Measurements from ENCODE around the gene NSG1.

NSG1 gene

DNA sequence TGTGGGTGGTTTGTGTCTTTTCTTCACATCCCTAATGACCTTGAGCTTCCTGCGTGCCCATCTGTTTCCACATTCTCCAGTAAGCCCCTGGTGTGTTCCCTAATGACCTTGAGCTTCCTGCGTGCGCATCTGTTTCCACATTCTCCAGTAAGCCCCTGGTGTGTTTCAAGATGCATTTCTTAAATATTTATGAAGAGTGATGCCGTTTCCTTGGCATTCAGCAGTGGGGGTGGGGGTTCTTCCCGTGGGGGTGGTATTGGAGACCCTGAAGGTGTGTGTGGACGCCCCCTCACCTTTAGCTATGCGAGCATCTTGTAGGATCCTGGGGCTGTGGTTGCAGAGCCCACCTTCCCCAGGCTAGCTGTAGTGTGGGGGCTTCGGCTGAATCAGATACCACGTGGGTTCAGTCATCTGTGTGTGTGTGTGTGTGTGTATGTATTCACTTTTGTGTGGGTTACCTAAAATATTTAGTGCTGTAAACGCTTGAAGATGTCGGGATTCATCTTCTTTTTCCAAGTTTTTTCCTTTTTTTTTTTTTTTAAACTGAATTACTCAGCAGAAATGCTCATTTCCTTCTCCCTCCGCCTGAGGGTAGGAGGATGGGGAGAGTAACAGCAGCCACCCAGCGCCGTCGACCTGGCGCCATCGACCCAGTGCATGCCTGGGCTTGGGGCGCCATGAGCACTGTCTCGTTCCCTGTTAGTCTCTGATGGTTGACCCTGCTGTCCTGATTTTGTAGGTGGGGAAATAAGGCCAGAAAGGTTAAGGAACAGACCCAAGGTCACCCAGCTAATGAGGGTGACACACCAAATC lies 9.9 kb downstream of the NSG1 start:
- DNase-seq = no peak

DNA sequence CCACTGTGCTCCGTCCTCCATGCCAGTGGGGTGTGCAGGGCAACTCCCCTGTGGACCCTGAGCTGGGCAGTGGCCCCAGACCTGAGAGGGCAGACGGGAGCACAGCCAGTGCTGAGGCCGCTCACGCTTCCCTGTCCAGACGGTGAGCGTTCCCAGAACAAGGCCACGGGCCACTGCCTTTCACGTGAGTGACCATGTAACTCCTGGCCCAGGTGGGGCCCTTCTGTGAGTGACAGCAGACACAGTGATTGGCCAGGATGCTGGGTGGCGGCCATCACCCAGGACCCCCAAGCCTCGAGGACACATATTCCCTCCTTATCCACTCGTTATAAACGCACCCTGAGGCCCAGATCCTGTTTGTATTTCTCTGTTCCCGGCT lies 10.5 kb downstream of the NSG1 start:
- no peak for DNase-seq

DNA sequence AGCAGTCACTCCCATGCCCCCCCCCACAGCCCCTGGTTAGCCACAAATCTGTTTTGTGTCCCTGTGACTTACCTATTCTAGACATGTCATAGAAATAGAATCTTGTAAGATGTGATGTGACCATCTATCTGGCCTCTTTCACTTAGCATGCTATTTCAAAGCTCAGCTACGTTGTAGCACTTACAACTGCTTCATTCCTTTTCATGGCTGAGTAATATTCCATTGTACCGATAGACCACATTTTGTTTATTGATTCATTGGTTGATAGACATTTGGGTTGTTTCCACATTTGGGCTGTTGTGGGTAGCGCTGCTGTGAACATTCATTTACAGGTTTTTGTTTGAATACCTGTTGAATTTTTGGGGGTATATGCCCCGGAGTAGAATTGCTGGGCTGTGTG lies 11.5 kb downstream of the NSG1 start:
- DNase-seq = no peak

DNA sequence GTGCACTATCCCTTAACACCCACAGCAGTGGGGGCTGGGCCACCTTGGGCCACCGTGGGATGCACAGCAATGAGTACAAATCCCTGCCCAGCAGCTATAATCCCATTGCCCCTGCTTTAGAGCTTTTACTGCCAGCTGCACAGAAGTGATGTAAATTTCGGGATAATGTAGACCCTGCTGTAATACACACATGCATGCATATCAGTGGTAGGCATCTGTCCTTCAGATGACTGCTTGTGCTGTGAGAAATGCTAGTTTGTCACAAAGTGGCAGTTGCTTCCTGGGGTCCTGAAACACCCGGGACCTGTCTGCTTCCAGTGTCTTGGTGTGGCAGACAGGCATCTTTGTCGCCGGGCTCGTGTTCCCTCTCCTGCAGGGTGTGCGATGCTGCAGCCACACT lies 14.1 kb downstream of the NSG1 start:
- no peak for DNase-seq

DNA sequence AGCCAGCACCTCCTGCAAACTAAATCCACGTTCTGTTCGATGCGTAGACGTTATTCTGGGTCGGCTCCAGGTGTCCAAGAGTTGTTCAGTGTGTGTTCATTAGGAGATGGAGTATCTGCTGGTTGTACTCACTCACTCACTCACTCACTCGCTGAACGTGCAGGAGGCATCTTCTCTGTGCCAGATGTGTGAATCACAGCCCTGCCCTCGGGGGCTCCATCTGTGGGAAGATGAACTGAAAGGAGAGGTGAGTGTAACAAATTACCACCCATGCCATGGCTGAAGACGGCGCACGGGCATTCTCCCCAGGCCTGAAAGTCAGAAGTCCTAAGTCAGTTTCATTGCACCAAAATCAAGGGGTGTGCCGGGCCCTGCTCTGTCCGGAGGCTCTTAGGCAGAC lies 16.1 kb downstream of the NSG1 start:
- no peak for DNase-seq

DNA sequence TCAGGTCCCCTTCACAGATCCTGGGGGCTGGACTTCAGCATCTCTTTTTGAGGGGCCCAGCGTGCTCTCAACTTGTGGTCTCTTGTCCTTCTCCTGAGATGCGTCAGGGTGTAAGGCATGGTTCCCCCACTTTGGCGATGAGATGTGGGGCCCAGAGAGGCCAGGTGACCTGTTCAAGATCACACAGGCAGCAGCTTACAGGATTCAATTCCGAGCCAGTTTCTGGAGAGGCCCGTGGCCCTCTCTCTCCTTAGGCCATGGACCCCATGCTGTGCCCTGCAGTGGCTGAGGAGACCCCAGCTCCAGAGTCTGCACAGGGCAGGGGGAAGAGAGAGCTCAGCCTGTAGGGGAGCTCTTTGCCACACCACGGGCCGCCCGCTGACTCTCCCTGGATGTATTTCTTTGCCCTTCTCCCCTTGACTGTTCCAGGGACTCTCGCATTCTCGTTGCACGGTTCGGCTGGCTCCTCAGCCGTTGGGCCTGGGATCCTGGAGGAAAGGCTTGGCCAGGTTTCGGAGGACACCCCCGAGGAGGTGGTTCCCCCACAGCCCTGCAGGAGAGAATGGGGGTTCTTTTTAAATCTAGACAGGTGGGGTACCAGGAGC lies 18.6 kb downstream of the NSG1 start:
- no peak for DNase-seq

DNA sequence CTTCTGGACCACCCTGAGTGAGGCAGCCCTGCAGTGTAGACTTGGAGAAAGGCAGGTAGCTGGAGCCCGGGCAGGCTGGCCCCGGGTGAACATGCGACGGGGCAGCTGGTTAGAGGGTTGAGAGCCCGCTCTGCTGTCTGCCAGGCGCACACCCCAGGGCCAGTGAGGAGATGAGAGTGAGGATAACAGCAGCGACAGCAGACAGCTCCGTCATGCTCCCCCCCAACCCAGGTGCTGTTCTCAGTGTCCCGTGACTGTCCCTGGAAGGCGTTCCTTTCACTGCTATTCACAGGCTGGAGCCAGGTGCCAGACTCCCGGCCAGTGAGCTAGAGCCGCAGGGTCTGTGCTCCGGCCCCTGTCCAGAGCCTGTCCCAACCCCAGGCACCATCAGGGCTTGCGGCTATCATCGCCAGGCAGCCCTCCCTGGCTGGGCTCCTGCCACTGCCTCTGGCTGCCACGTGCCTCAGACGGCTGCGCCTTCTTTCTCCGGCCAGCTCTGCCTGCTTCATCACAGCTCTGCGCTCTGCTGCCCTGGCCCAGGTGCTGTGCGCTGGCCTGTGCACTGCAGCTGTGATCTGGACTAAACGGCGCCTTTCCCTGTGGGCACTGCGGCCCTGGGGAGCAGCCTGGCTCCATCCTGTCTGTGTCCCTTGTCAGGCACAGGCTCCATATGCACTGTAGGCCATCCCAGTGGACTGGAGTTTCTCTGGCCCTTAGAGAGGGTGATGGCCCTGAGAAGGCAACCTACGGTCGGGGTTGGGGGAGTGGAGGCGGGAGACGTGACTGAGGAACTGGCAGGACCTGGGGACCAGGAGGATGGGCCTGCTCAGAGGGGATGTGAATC lies 19.8 kb downstream of the NSG1 start:
- no peak for DNase-seq

DNA sequence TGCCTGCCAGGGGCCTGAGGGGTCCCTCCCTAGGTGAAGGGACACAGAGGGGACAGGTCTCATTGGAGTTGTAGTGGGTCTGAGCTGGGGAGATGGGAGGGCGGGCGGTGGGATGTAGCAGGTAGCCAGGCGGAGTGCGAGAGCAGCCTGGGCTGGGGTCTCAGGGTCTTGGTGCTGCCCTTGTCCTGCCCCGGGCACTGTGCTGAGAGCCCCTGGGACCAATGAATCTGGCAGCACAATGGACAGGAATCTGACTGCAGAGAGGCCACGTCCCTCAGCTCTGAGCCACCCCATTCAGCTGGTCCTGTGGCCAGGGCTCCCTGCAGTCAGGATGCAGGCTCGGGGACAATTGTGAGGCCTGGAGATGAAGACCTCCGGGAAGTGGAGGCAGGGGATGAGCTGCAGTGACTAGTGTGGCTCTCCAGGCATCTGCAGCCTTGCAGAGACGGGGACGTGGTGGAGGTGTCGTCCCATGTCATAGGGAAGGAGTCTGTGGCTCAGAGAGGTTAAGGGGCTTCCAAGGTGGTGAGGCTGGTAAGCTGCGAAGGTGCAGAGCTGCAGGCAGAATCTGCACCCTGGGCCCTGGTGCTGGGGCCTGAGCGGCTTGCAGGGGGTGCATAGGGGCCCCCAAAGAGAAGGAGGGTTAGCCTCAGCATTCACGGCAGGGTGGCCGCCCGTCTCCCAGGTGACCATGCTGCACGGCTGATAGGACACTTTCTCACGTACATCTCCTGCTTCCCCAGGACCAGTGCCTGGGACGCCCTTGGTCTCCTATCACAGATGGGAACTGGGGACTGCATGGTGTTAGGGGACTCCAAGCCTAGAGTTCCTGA lies 20.6 kb downstream of the NSG1 start:
- no peak for DNase-seq

DNA sequence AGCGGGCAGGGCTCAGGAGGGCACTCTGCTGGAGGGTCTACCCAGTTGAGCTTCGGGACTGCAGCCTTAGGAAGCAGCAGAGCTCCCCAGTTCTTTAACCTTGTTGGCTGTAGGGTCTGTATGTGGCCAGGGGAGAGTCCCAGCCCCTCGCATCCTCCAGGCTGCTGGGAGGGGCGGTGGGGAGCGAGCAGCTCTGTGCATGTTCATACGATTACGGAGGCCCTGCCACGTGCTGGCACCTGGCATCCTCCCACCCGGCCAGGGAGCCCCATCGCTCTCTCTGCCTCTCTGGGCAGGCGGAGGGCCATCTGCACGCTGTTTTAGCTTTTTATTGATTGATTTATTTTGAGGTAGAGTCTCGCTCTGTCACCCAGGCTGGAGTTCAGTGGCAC lies 21.2 kb downstream of the NSG1 start:
- no peak for DNase-seq

DNA sequence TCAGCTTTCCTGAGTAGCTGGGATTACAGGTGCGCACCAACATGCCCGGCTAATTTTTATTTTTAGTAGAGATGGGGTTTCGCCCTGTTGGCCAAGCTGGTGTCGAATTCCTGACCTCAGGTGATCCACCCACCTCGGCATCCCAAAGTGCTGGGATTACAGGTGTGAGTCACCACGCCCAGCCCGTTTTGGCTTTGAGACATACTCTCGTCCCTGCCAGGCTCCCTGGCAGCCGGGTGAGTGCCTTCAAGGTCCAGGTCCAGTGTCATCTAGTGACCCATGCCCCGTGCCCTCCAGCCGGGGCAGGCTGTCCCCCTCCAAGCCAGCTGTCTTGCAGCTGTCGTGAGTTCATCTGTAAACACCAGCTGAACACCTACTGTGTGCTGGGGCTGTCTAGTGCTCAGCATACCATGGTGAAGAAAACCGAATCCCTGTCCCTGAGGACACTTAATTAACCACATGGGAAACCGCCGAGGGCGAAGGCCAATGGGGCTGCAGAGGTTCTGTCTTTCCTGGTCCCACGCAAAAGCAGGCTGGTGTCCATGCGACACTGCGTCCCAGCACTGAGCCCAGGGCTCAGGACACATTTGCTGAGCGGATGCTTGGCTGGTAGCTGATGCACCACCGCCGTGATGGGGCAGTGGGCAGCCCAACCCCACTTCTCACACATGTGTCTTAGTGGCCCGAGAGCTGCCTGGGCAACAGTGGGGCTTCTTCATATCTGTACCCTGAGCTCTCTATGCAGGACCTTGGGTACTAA lies 21.9 kb downstream of the NSG1 start:
- no peak for DNase-seq

DNA sequence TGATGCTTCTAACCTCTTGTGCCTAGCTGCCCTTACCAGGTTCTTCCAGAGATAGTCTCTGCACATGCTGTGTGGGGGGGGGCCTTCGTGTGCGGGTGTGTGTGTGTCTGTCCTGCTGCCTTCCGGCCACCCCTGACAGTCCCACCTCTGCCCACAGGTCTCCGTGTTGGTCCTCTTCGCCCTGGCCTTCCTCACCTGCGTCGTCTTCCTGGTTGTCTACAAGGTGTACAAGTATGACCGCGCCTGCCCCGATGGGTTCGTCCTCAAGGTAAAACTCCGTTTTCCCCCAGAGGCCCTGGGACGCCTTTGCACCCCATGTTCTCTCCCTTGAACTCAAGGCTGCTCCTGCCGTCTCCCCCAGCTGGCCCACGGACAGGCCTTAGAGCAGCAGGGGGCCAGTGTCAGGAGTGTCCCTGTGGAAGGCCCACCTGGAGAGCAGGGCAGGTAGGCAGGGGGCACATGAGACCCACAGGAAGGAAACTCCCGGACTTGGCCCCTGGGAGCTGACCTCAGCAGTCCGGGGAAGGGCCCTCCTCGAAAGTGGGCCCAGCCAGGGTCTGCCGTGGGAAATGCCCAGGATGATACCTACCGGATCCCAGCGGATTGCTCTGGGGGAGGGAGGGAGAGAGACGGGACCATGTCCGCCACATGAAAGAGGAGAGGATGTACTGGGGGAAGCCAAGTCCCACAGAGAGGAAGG lies 22.7 kb downstream of the NSG1 start:
- no peak for DNase-seq

DNA sequence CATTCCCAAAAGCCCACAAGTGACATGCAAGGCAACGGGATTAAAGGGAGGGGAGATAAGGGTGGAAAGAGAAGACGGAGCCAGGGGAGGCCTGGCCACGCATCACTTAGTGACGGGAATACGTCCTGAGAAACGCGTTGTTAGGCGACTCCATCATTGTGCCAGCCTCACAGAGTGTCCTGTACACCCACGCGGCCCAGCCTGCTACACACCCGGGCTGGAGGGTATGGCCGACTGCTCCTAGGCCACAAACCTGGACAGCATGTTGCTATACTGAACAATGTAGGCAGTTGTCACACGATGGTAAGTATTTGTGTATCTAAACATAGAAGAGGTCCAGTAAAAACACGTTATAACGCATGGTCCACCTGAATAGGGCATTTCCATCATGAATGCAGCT lies 23.4 kb downstream of the NSG1 start:
- DNase-seq = no peak

DNA sequence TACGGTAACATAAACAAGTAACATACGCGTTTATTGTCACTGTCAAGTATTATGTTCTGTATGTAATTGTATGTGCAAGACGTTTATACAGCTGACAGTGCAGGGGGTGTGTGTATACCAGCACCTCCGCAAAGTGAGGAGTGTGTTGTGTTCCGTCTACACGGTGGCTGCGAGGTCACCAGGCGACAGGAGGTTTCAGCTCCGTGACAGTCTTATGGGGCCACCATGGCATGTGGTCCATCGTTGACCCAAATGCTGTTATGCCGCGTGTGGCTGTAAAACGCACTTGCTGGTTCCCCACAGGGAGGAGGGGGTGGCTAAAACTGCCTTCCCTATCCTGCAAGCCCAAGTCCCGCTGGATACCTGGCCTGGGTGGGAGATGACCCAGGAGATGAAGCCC lies 25.0 kb downstream of the NSG1 start:
- no peak for DNase-seq

DNA sequence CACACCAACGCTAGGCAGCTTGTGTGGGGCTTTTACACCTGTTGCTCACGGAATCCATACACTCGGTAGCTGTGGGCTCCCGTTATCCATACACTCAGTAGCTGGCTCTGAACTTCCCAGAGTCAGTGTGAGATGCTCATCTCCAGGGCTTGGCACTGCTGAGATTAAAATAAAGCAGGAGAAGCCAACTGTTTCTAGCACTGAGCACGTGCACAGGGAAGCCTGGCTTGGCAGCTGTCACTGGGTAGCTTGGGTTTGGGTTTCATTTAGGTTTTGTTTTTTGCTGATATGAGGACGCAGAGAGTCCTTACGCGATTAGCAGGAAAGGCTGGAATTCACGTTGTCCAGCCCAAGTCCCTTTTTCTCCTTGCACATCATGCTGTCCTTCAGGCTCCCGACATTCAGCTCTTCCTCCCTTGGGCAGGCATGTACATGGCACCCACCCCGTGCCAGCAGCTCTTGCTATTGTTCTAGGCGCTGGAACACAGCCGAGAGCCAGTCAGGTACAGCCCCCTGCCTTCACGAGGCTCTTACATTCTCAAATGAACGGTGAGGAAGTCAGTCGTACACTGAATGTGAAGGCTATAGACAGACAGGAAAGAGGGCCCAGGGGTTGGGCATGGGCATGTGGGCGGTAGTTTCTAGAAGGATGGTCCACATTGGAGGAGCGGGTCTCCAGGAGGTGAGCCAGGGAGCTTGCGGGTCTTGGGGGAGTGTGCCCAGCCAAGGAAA lies 25.9 kb downstream of the NSG1 start:
- DNase-seq = no peak

DNA sequence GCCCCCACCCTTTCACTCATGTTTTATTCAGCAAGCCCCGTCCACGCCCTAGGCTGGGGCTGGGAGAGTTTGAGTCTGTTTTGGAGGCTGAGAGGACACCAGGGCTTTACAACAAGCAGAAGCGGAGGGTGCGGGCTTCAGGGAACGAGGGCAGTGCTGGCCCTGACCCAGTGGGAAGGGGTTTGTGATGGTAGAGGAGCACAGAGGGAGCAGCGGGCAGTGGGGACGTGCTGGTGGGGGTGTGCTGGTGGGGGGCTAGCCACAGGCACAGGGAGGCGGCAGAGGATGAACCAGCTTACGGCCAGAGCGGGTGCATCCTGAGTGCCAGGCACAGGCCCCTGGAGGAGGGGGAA lies 26.4 kb downstream of the NSG1 start:
- no peak for DNase-seq

DNA sequence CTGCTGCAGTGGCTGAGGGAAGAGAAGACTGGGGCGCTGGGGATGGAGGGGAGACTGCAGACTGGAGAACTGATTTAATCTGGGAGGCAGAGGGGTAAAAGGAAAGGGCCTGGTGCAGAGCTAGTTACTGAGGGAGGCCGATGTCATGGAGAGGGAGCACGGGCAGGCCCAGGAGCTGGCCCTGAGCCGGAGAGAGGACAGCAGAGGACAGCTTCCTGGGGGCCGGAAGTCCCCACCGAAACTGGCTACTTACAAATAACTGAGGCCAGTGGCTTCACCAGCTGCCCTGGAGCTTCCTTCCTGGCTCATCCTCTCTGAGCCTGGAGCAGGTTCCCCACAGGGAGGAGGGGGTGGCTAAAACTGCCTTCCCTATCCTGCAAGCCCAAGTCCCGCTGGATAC lies 26.9 kb downstream of the NSG1 start:
- DNase-seq = no peak

DNA sequence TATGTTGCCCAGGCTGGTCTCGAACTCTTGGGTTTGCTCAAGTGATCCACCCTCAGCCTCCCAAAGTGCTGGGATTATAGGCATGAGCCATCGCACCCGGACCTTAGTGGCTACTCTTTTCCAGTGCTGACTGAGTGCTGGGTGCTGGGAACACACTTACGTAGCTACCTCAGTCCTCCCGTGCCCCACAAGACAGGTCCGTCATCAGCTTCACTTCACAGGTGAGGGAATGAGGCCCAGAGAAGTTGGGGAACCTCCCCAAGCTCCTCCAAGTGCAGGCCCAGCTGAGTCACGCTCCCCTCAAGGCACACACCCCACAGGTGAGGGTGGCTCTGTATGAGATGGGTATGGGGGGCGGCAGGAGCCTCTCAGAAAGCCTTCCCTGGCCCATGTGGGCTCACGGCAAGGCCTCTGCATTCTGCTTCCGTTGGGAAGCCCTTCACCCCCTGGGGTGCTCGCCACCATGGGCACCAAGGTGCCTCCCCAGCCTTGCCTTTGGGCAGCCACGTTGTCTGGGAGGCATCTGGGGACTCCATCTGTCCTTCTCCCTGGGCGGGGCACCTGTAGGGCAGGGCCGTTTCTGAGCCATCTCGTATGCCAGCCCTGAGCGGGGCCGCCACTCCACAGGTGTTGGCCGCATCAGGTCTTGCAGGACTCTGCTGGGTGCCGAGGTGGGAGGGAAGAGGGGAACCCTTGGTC lies 28.4 kb downstream of the NSG1 start:
- no peak for DNase-seq

DNA sequence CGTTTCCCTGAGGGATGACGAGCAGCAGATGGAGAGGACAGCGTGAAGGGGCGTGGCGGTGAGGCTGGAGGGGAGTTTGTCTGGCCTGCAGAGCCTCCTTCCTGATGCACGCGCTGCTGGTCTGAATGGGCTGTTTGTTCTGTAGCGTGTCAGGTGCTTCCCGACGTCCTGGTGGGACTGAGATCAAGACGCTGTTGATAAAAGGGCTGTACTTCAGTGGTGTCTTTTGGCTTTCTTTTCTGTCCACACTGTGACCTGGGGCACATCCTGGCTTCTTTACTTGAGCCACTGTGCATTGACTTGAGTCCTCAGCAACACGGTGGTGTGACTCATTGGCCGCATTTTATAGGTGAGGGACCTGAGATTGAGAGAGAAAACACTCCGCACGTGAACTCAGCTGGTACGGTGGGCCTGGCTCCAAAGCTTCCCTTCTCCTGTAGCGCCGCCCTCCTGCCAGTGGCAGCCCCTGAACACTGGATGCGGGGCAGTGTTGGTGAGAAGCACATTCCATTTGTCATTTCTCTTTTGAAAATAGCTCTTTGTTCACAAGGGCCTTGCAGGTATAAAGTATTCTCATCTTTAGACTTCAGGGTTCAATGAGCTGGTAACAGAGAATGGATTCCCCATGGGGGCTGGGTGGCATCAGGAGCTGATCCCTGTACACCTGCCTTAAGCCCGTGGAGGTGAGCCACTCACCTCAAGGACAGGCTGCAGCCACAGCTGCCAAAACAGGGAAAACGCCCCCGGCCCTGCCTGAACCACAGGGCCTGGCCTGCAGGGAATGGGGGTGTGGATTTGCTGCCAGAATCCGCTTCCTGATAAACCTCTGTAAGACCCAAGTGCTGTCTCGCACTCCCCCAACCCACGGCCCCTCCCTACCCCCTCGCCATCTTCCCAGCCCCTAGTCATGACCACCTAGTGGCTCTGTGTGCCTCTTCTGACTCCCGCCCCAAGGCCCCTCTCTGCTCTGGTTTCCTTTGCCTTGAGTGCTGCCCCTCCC lies 29.2 kb downstream of the NSG1 start:
- no peak for DNase-seq

DNA sequence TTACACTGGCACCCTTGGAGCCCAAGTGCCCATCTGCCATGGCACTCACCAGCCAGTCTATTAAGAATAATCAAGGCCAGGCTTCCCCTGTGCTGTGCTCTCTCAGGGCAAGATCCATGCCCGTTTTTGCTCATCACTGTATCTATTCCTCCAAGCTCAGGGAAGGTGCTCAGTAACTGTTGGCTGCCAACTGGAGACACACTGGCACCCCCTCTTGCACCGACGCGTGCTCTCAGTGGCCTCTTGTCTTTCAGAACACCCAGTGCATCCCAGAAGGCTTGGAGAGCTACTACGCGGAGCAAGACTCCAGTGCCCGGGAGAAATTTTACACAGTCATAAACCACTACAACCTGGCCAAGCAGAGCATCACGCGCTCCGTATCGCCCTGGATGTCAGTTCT lies 30.1 kb downstream of the NSG1 start:
- no peak for DNase-seq

All from NCI-H774 (cell line).